Stimulated activated CD4-positive, alpha-beta T cell treated with anti-CD3 and anti-CD28 coated beads, Interleukin-4, amount 100 ng/mL, for 1 hour (primary cell): ENCODE data around the gene ELAC2.

Experiments used
- DNase-seq: peaks from one replicate; pipeline ENCODE4 v3.0.0-alpha.2; 2020

The ELAC2 gene

GRCh38 chr17:12947047-12947446 is 70.8 kb downstream of the ELAC2 start:
- DNase-seq = no peak
